B cell (primary cell): ENCODE measurements around the gene KRTCAP2. TPM values are rescaled to one million over a fixed set of nuclear protein-coding genes. Genes with fewer than 3 reads are reported as not detected.

Experiments used
- ATAC-seq: fragments of 200-7000 bp; cut with Tn5 transposase; one replicate; pipeline ENCODE4 v1.10.0; 2021; ENCODE audit warnings: low read depth, mild to moderate bottlenecking, moderate number of reproducible peaks, moderate library complexity
- CTCF ChIA-PET: fragments of 350-600 bp; sonication (Branson Sonifier 250); formaldehyde crosslinking; loops from one replicate; lab custom pipeline; 2021; ENCODE audit warnings: antibody characterized with exemption, inconsistent platforms; lab: Charles Lee
- POLR2A ChIA-PET: fragments of 350-600 bp; sonication (Branson Sonifier 250); formaldehyde crosslinking; loops from one replicate; lab custom pipeline; 2021; ENCODE audit warnings: antibody characterized with exemption; lab: Charles Lee
- DNase-seq: peaks from one replicate; pipeline ENCODE4 v3.0.0; 2013
- H2AFZ ChIP-seq: 2 replicates; pipeline ENCODE4 v1.6.1; 2012; ENCODE audit warnings: mild to moderate bottlenecking, low read depth, low read length; ENCODE audit not compliant: insufficient read depth, poor library complexity, severe bottlenecking
- H3K27ac ChIP-seq, 2 donors: 1 replicate in 1 of 2; 2 replicates in 1 of 2; pipeline ENCODE4 v1.5.1; 2012 to 2013; ENCODE audit warnings: low read length in 2 of 2, mild to moderate bottlenecking in 2 of 2, moderate library complexity in 1 of 2
- H3K27me3 ChIP-seq, 4 experiments: fragments of 200-600 bp in 1 of 4; sonication (generic) in 1 of 4; replicated peaks in 1 of 4; 1 replicate in 2 of 4; 2 replicates in 2 of 4; pipeline versions ENCODE4 v1.6.1 to v1.7.0; 2013 to 2016; ENCODE audit warnings: low read length in 3 of 4, mild to moderate bottlenecking in 2 of 4, mixed read lengths in 1 of 4, moderate library complexity in 1 of 4; ENCODE audit not compliant: insufficient read depth in 4 of 4, control insufficient read depth in 3 of 4; ENCODE audit errors: control extremely low read depth in 1 of 4
- H3K36me3 ChIP-seq, 2 experiments: replicated peaks in 1 of 2; 1 replicate in 1 of 2; 2 replicates in 1 of 2; pipeline versions ENCODE4 v1.6.1 to v1.7.1; 2013; ENCODE audit warnings: low read length in 1 of 2; ENCODE audit not compliant: insufficient read depth in 2 of 2, control insufficient read depth in 1 of 2; ENCODE audit errors: control extremely low read depth in 1 of 2, extremely low read depth in 1 of 2
- H3K4me1 ChIP-seq, 2 donors: fragments of 200-600 bp in 1 of 2; sonication (generic) in 1 of 2; 1 replicate in 1 of 2; 2 replicates in 1 of 2; pipeline versions ENCODE4 v1.5.1 to v1.6.1; 2013 to 2017; ENCODE audit warnings: low read length in 2 of 2; ENCODE audit not compliant: control insufficient read depth in 2 of 2, insufficient read depth in 2 of 2
- H3K4me2 ChIP-seq: replicated peaks from 2 replicates; pipeline ENCODE3; 2012; ENCODE audit warnings: mild to moderate bottlenecking, low read depth, low read length; ENCODE audit not compliant: poor library complexity, severe bottlenecking
- H3K4me3 ChIP-seq, 5 experiments: fragments of 200-600 bp in 1 of 5; sonication (generic) in 1 of 5; 1 replicate in 3 of 5; 2 replicates in 2 of 5; pipeline versions ENCODE4 v1.5.1 to v1.7.0; 2011 to 2016; ENCODE audit warnings: low read length in 4 of 5, mild to moderate bottlenecking in 4 of 5, low read depth in 2 of 5, control low read depth in 1 of 5, moderate library complexity in 1 of 5; ENCODE audit not compliant: insufficient read depth in 1 of 5; ENCODE audit errors: control extremely low read depth in 1 of 5, extremely low read depth in 1 of 5
- H3K79me2 ChIP-seq: fragments of 200-600 bp; sonication (generic); one replicate; pipeline ENCODE4 v1.6.0; 2016; ENCODE audit warnings: low read length; ENCODE audit not compliant: control insufficient read depth, insufficient read depth
- H3K9ac ChIP-seq: fragments of 200-600 bp; sonication (generic); 2 replicates; pipeline ENCODE4 v1.6.1; 2017; ENCODE audit warnings: mild to moderate bottlenecking, low read length, moderate library complexity
- H3K9me3 ChIP-seq, 3 donors: one replicate each; pipeline versions ENCODE4 v1.6.1 to v1.7.1; 2013; ENCODE audit warnings: low read length in 2 of 3; ENCODE audit not compliant: control insufficient read depth in 2 of 3, insufficient read depth in 1 of 3; ENCODE audit errors: control extremely low read depth in 1 of 3
- H4K20me1 ChIP-seq: 2 replicates; pipeline ENCODE4 v1.6.0; 2012; ENCODE audit warnings: mild to moderate bottlenecking, low read length; ENCODE audit not compliant: insufficient read depth, control insufficient read depth, poor library complexity, severe bottlenecking
- H3K27ac Mint-ChIP-seq: one replicate; pipeline ENCODE4 v1.8.0; 2021; ENCODE audit warnings: mixed read lengths
- H3K27me3 Mint-ChIP-seq: one replicate; pipeline ENCODE4 v1.8.0; 2021; ENCODE audit warnings: mixed read lengths
- H3K4me1 Mint-ChIP-seq: one replicate; pipeline ENCODE4 v1.8.0; 2021; ENCODE audit warnings: mixed read lengths
- H3K4me3 Mint-ChIP-seq: one replicate; pipeline ENCODE4 v1.8.0; 2021; ENCODE audit warnings: mixed read lengths
- H3K9me3 Mint-ChIP-seq: one replicate; pipeline ENCODE4 v1.8.0; 2022; ENCODE audit warnings: mixed read lengths; ENCODE audit not compliant: insufficient read depth
- CTCF ChIP-seq: fragments of 200-600 bp; IDR thresholded peaks from one replicate; pipeline ENCODE4 v1.8.0; 2022; ENCODE audit warnings: antibody characterized with exemption, mild to moderate bottlenecking
- EZH2 ChIP-seq: IDR thresholded peaks from 2 replicates; pipeline ENCODE4 v1.6.1; 2012; ENCODE audit warnings: borderline replicate concordance, low read depth, mild to moderate bottlenecking, moderate library complexity, low read length; ENCODE audit not compliant: insufficient read depth, poor library complexity, severe bottlenecking
- WGBS: methylation state at CpG from one replicate; pipeline ENCODE4 v1.1.5; 2013; ENCODE audit warnings: missing lambda C conversion rate; ENCODE audit not compliant: insufficient coverage; 5-methylcytosine and 5-hydroxymethylcytosine counted together
- intact Hi-C: fragments of 100-400 bp; cut with micrococcal nuclease; formaldehyde crosslinking; loops from one replicate; pipeline ENCODE4 v1.10.0; 2022
- polyA plus RNA-seq: library from polyadenylated mRNA; depleted of rRNA; stranded (reverse); fragments of >200 nt; gene quantifications from 2 replicates; pipeline ENCODE4 v1.2.3, GENCODE V29; 2012
- total RNA-seq, 2 donors: library from RNA; stranded (reverse); fragments of 120-200 nt in 1 of 2; gene quantifications; 1 replicate in 1 of 2; 2 replicates in 1 of 2; pipeline versions ENCODE4 v1.2.3 to v1.2.4, GENCODE V29; 2013 to 2022

Gene KRTCAP2
- total and polyA plus RNA-seq, 2 donors (not counting 1 experiment from before 2014, with no cell fraction given): 151 to 259 TPM

- TF ChIP-seq EZH2: no peak
- TF ChIP-seq CTCF: peak; percentile 94
- Mint-ChIP-seq H3K4me1 (peaks cover 30% of the 10 kb centered on the region), H3K4me3 (peak overlapping the region; percentile 91), H3K27ac (peak overlapping the region; percentile 89), H3K27me3 (no peaks in the 10 kb centered on the region), H3K9me3 (no peaks in the 10 kb centered on the region)
- ChIA-PET CTCF (interaction anchor here (0.6 to 7.7 kb wide), 26 partner anchors 9 to 399 kb away, joined by 3 to 196 read pairs (median 4); partner anchors contain the start of genes ASH1L, EFNA4, KRTCAP2 and MTX1), POLR2A (interaction anchor here (1.2 to 2.3 kb wide), 7 partner anchors 8 to 58 kb away, joined by 5 to 15 read pairs (median 8); partner anchors contain the start of genes KRTCAP2 and SLC50A1)
- no peaks in the 10 kb centered on the region for H4K20me1 ChIP-seq
- under 1% methylated on average over 28 of the region's 38 CpGs for WGBS
- ATAC-seq (peak; percentile 72), DNase-seq (peak; percentile 82)
- H3K4me3 ChIP-seq: peak overlapping the region; percentile 44 to 74 (median 50)
- peaks cover 0 to 19% (median 1%) of the 10 kb centered on the region in 4 experiments for H3K27me3 ChIP-seq
- no peaks in the 10 kb centered on the region for H3K36me3 ChIP-seq
- no peaks in the 10 kb centered on the region for H3K79me2 ChIP-seq
- peaks cover 15 to 23% of the 10 kb centered on the region in 2 donors for H3K4me1 ChIP-seq
- peak overlapping the region; percentile 67 for H3K9ac ChIP-seq
- intact Hi-C loops: loop anchor here (2.0 to 5.0 kb wide), 3 partner anchors 15 to 34 kb away; partner anchors contain the start of gene MTX1
- no peak overlapping the region for H3K27ac ChIP-seq
- peak overlapping the region; percentile 83 for H2AFZ ChIP-seq
- H3K9me3 ChIP-seq: peaks cover 0 to 5% (median 0%) of the 10 kb centered on the region in 3 donors
- peak overlapping the region; percentile 98 for H3K4me2 ChIP-seq
Measured at GRCh38 chr1:155193275-155193990, 20.3 kb upstream of the KRTCAP2 start.
